Measurements from ENCODE around the gene SLCO2B1. TPM values are rescaled to one million over a fixed set of nuclear protein-coding genes. Genes with fewer than 3 reads are reported as not detected.

Gene SLCO2B1
- total RNA-seq, 1 donor = not detected

DNA sequence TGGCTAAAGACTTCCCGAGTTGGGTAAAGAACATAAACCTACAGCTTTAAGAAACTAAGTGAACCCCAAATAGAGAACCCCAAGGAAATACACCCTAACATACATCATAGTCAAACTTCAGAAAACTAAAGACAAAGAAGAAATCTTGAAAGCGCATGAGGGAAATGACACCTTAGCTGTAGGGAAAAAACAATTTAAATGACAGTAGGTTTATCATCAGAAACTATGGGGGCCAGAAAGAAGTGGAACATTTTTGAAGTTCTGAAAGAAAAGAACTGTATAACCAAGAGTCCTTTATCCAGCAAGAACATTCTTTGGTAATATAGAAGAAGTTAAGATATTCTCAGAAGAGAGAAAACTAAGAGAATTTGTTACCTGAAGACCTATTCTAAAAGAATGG, 38.7 kb upstream of the SLCO2B1 start:
- TF ChIP-seq, protein P1, sequence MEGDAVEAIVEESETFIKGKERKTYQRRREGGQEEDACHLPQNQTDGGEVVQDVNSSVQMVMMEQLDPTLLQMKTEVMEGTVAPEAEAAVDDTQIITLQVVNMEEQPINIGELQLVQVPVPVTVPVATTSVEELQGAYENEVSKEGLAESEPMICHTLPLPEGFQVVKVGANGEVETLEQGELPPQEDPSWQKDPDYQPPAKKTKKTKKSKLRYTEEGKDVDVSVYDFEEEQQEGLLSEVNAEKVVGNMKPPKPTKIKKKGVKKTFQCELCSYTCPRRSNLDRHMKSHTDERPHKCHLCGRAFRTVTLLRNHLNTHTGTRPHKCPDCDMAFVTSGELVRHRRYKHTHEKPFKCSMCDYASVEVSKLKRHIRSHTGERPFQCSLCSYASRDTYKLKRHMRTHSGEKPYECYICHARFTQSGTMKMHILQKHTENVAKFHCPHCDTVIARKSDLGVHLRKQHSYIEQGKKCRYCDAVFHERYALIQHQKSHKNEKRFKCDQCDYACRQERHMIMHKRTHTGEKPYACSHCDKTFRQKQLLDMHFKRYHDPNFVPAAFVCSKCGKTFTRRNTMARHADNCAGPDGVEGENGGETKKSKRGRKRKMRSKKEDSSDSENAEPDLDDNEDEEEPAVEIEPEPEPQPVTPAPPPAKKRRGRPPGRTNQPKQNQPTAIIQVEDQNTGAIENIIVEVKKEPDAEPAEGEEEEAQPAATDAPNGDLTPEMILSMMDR (IDR thresholded peaks at IDR 0.05; ENCODE audit: insufficient read depth, low read depth, low read length) = no peak
- DNase-seq (ENCODE audit: low read depth) = no peak
- no peak overlapping the region for H3K4me3 ChIP-seq (ENCODE audit: low read depth, low read length)

DNA sequence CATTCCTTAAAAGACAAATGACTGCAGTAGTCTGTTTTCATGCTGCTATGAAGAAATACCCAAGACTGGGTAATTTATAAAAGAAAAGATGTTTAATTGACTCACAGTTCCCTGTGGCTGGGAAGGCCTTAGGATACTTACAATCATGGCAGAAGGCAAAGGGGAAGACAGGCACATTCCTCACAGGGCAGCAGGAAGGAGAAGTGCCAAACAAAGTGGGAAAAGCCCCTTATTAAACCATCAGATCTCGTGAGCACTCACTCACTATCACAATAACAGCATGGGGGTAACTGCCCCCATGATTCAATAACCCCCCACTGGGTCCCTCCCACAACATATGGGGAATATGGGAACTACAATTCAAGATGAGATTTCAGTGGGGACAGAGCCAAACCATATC, 37.9 kb upstream of the SLCO2B1 start:
- no peak overlapping the region for H3K4me3 ChIP-seq (ENCODE audit: low read depth, low read length)
- no peak for DNase-seq (ENCODE audit: low read depth)
- TF ChIP-seq, protein P1 (IDR thresholded peaks at IDR 0.05; ENCODE audit: insufficient read depth, low read depth, low read length) = no peak

DNA sequence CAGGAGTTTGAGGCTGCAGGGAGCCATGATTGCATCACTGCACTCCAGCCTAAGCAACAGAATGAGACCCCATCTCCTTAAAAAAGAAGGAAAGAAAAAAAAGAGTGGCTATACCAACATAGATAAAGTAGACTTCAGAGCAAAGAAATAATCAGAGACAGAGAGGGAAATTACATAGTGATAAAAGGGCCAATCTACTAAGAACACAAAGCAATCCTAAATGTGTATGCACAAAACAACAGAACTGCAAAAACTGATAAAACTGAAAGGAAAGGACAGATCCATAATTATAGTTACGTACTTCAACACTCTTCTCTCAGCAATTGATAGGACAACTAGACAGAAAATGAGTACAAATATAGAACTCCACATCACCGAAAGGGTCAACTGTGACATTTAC, 36.4 kb upstream of the SLCO2B1 start:
- H3K4me3 ChIP-seq (ENCODE audit: low read depth, low read length) = no peak overlapping the region
- DNase-seq (ENCODE audit: low read depth) = no peak
- TF ChIP-seq, protein P1 (IDR thresholded peaks at IDR 0.05; ENCODE audit: insufficient read depth, low read depth, low read length) = no peak

DNA sequence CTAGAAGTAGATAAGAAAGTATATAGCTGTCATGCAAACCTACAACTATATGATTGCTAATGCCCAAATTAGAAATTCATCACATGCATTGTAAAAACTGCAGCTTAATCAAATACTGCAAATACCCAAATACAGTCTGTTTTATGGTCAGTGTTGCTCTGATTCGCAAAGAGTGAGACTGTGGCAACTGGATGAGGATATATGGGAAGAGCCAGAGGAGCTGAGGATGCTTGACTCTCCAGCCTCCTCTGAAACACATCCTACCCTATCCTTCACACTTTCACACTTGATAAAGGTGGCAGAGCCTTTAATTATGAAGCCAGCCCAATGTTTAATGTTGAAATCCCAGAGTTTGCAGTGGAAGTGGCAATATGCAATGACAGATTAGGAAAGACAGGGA, 32.3 kb upstream of the SLCO2B1 start:
- TF ChIP-seq, protein P1 (IDR thresholded peaks at IDR 0.05; ENCODE audit: insufficient read depth, low read depth, low read length) = no peak
- no peak for DNase-seq (ENCODE audit: low read depth)
- H3K4me3 ChIP-seq (ENCODE audit: low read depth, low read length) = no peak overlapping the region

DNA sequence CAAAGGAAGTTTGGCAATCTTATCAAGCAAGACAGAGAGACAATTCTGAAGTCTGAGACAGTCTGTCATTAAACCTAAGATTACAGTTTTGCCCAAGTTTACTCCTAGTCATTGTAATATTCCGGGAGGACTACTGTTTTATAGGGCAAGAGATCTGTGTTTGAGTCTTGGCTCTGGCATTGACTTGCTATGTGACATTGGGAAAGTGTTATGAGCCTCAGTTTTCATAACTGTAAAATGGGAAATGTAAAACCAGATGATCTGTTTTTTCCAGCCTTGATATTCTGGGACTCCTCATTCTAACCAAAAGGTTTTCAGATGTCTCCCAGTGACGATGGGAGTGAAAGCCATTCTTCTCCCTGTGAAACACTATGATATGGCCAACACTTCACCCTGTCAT, 24.3 kb upstream of the SLCO2B1 start:
- DNase-seq (ENCODE audit: low read depth) = no peak
- TF ChIP-seq, protein P1 (IDR thresholded peaks at IDR 0.05; ENCODE audit: insufficient read depth, low read depth, low read length) = no peak
- no peak overlapping the region for H3K4me3 ChIP-seq (ENCODE audit: low read depth, low read length)

DNA sequence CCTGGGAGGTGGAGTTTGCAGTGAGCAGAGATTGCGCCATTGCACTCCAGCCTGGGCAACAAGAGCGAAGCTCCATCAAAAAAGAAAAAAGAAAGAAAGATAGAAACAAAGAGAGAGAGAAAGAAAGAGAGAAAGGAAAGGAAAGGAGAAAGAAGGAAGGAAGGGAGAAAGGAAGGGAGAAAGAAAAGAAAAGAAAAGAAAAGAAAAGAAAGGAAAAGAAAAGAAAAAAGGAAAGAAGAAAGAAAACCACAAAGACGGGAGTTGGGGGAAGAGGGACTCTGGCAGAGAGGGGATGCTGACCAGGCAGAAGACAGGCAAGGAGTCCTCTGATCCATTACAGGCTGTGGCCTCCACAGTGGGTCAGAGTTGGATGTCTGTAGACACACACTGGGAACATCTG, 18.8 kb upstream of the SLCO2B1 start:
- TF ChIP-seq, protein P1 (IDR thresholded peaks at IDR 0.05; ENCODE audit: insufficient read depth, low read depth, low read length) = no peak
- no peak for DNase-seq (ENCODE audit: low read depth)
- no peak overlapping the region for H3K4me3 ChIP-seq (ENCODE audit: low read depth, low read length)

DNA sequence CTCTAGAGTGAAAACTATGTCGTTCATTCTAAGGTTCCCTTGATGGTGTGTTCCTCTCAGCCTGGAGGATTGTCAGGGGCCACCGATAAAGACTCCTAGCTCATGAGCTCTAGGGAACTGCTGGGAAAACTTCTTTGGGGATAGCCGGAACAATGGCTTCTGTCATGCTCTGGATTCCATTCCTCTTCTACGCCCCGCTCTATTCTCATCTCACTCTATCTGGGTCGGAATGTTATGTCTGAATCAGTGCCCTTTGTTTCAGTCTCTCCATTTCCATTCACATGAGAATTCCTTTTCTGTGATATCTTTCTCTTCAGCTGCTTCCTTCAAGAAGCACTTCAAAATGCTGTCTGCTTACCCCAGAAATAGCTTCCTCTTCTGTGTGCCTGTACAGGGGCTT, 16.9 kb upstream of the SLCO2B1 start:
- TF ChIP-seq, protein P1 (IDR thresholded peaks at IDR 0.05; ENCODE audit: insufficient read depth, low read depth, low read length) = no peak
- no peak overlapping the region for H3K4me3 ChIP-seq (ENCODE audit: low read depth, low read length)
- DNase-seq (ENCODE audit: low read depth) = no peak

All from fibroblast of villous mesenchyme (primary cell).